GDM1 (cell line): ENCODE results near the gene SAMD1.

Source experiments
- DNase-seq: peaks from one replicate; lab custom pipeline; 2025; lab: John Stamatoyannopoulos, UW

The SAMD1 gene

DNA sequence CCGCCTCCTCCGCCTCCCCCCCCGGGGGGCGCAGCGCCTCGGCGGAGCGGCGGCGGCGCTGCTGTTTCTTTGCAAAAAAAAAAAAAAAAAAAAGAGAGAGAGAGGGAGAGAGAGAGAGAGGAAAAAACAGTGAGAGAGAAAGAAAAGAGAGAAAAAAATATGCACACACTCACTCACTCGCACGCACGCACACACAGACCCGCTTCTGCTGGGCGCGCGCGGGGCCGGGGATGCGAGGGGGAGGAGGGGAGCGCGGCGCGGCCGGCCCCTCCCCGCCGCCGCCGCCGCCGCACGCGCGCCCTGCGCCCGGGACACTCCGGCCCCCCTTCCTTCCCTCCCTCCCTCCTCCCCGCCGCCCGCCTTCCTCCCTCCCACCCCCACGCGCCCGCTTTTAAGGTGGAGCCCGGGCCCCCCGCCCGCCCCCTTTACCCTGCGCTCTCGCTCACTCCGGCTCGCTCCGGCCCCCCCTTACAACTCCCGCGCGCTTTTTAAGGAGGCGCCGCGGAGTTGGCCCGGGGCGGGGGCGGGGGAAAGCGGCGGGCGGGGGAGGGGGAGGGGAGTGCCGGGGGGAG lies at the start of gene SAMD1:
SAMD1 (minus strand) TSS at position 243 of the 572 bp plus-strand sequence.
- peak; percentile 89 for DNase-seq

DNA sequence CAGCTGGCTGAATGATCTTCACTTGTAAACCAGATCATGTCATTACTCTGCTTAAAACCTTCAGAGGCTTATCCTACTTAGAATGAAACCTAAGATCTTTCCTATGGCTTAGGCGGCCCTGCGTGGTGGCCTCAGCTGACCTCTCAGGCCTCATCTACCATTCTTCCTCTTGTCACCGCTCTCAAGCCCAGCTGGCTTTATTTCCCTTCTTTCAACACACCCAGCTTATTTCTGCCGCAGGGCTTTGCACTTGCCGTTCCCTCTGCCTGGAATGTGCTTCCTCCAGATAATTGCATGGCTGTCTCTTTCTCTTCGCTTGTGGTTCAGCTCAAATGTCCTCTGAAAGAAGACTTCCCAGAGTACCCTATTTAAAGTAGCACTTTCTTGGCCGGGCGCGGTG lies 49.4 kb upstream of the SAMD1 start:
- DNase-seq, result no peak

DNA sequence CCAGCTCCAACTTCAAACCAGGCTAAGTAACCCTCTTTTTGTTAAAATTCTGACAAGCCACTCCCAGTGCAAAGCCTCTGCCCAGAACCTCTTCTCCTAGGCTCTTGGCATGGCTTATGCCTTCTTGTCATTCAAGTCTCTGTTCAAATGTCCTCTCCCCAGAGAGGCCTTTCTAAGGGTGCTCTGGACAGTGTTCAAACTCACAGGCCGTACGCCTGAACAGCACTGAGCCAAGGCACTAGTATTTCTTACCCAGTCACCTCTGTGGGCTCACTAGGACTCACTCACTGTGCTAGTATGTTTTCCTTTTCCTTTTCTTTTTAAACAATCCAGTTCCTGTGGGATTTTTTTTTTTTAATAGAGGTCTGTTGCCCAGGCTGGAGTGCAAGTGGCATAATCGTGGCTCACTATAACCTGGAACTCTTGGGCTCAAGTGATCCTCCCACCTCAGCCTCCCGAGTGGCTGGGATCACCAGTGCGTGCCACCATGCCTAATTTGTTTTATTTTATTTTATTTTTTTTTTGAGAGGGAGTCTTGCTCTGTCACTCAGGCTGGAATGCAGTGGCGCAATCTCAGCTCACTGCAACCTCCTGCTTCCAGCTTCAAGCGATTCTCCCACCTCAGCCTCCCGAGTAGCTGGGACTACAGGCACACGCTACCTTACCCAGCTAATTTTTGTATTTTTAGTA lies 48.2 kb upstream of the SAMD1 start:
- no peak for DNase-seq

DNA sequence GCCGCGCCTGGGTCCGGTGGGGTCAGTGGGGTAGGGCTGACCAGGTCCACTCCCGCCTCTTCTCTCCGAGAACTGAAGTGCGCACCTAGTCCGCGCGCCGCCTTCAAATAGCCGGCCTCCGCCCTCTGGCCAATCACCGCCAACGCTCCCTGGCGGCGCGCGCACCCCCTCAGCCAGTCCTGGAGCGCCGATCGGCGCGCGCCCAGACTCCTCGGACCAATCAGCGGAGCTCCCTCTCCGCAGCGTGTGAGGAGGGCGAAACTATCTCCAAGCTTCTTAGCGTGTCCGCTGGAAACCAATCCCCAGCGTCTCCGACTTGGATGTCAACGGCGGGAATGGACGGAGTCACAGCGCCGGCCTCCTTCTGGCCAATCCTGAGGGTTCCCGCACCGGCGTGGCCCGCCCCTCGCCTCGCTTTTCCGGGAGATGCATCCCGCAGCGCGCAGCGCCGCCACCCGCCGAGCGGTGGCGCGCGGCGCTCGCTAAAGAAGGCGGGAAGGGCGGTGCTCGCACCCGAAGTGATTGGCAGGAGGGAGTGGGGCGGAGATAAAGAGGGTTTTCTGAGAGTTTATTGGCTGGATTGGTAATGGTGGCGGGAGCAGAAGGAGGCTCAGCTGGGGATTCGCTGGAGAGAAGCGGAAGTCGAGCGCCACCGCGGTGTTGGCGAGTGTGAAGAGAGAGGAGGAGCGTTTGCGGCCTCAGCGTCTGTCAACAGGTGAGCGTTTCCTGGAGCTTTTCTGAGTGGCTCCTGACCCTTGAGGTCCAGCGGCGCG lies 46.1 kb upstream of the SAMD1 start, which contains the start of gene ASF1B:
ASF1B (minus strand) TSS at position 81 of the 773 bp plus-strand sequence. CDS start 133 bp downstream, outside the sequence.
- DNase-seq, result peak; percentile 100

DNA sequence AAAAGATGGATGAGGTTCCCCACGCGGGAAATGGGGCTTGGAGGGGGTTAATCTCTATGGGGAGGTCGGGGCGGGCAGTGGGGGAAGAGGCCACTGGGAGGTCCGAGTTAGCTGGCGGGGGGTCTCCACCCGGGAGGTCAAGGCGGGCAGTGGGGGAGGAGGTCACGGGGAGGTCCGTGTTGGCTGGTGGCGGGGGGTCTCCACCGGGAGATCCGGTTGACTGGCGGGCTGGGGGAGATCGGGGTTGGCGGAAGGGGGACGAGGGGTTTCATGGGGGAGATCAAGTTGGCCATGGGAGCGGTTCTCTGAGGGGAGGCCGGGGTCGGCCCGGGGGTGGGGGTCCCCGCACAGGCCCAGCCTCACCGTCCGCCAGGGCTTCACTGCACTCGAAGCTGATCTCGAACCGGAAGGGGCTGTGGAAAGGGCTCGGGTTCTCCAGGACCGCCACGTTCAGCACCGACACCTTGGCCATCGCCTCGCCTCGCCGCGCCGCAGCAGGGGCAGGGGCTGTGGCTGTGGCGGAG lies 45.5 kb upstream of the SAMD1 start:
- DNase-seq, result no peak

DNA sequence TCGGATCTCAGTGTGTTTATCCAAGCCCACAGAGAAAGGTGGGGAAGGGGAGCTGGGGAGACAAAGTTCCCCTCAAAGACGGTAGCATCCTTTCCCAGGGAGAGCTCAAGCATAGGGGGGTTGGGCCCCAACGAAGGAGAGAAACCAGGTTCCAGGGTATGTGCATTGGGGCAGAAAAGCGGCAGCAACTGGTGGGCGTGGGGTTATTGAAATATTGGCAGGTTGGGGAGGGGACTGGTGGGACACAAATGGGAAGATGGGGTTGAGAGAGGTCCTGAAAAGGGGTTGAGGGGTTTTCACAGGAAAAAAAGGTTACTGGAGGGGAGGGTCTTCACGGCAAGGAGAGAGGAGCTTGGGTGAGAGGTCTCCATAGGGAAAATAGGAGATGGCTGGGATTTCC lies 44.8 kb upstream of the SAMD1 start:
- no peak for DNase-seq

DNA sequence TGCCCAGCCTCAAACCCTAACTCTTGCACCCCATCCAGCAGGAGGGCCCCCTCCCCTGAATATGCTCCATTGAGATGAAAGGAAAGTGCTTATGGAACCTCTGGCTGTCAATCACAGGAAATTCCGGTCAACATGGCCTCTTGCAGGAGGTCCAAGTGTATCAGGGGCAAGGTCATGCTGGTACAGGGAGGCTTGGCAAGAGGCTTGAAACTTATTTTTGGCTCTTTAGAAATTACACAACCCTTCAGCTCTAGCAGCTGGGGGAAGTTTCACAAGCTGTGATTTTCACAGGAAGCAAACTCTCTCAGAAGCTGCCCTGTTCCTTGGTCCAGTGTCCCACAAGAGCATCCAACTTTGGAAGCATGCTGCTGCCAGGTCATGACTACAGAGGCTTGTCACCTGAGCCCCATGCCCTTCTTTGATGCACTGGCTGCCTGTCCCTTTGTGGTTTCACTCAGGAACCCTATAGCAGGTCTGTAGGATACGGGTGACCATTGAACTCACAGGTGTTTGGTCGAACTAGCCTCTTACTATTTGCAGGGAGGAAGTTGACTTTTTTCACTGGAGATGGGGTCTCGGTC lies 37.5 kb upstream of the SAMD1 start:
- no peak for DNase-seq

DNA sequence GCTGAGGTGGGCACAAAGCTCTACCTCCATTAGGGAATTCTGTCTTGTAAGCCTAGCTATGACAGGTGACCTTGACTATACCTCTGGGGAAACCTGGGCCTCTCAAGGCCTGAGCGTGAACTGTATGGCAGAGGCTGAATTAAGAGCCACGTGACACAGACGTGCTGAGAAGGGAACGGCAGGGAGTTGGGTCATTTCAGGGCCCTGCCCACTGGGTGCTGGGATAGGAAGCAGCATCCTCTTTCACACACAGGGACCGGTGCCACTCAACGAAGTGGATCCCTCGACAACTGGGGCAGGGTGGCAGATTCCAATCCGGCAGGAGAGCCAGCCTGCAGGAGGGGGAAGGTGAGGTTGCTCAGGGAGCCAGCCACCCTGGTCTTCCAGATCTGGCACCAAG lies 36.6 kb upstream of the SAMD1 start:
- no peak for DNase-seq

DNA sequence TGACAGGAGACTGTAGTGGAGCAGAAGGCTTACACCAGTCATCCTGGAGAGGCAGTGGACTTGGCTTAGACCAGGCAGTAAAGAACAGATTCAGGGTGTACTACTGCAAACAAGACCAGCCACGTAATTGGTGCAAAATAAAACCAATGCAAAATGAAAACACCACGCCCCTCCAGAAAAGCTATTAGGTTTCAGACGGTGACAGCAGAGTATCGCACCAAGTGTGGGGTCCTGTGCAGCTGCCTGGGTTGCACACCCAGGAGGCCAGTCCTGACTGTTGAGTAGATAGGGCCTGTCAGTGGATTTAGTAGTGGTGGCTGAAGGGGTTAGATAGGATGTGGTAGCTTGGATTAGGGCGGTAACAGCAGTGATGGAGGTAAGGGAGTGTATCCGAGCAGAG lies 32.4 kb upstream of the SAMD1 start:
- no peak for DNase-seq

DNA sequence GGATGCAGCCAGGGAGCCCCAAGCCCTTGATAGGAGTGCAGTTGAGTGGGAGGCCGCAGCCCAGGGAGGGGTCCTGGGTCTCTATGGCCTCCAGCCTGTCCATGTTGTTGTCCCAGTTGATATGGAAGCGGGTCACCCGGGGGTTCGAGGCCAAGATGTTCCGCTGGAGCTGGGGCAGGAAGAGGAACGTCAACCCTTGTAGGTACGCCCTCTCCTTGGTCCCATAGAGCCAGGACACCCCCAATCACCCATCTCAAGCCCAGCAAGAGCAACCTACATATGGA lies 29.9 kb upstream of the SAMD1 start:
- DNase-seq, result no peak

DNA sequence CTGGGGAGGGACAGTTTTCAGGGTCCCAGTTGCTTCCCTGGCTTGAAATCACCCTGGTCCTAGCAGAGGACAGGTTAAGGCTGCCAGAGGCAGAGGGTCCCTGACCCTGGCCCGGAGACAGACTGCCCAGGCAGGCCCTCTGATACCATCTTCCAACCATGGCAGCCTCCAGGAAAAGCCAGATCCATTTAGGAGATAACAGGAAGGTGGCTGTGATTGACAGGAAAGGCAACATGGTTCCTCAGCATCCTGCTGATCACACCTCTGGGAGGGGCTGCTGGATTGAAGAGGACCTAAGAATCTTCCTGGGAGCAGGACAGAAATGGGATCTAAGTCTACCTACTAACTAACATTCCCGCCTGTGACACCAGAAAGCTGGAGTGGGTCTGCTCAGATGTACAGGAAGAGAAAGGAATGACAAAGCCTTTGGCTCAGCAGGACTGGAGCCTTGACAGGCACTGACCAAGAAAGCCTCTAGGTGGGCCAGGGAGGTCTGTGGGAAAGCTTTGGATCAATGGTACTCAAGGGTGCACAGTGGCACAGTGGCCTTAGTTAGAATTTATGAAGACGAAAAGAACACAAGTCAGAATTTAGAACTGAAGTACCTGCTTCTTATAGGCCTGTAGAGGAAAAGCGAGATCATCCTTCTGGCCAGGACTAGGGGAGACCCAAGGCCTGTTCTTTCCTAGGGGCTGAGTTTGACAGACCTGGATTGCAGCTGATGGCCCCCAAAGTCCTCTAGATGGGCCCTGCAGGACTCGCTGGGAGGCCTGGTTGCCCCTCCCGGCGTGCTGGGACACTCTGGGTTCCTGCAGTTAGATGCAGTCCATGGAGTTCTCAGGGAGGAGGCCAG lies 29.3 kb upstream of the SAMD1 start:
- DNase-seq, result no peak

DNA sequence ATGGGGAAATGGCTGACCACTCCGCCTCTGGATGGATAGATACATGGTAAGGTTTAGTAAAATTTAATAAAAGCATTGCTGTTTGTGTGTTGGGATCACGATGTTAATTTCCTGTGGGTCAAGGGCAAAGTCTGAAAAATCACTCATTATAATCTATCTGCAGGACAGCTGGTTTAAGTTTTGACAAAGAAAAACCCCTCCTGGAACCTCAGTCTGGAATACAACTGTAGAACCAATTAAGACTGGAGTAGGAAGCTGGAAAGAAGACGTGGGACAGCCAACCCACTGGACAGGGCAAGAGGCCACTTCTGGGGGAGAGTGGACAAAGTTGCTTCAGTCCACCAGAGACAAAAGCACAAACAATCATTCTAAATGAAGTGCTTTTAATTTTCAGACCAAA lies 28.6 kb upstream of the SAMD1 start:
- DNase-seq, result no peak

DNA sequence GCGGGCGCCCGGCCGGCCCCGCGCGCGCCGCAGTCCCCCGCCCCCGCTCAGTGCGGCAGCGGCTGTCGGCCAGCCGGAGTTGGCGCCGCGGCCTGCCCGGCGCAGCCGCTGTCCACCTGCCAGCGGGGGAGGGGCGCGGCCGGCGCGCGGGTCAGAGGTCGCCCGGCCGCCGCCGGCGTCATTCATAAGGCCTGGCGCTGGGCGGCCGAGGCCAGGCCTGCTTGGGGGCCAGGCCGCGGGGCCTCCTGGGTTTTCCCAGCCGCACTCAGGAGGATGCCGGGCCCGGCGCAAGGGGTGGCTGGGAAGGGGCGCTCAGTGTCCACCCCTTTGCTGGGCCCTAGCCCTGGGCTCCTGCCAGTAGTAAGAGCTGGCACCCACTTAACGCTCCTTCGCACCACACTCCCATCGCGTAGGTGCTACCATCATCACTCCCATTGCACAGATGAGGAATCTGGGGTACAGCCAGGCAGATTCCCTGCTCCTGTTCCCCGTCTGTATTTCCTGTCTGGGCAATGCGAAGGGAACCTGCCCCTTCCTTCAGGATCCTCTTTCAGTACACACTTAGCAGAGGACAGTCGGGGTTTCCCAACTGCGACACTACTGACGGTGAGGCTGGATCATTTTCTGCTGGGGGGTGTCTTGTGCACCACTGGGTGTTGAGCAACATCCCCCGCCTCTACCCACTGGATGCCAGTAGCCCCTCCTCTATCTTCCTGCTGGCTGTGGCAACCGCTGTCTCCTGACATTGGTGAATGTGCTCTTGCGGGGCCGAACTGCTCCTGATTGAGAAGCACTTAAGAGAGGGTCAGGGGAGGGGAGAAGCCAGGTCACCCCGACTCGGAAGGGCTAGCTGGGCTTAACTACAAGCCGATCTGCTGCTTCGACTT lies 27.9 kb upstream of the SAMD1 start:
- peak; percentile 38 for DNase-seq

DNA sequence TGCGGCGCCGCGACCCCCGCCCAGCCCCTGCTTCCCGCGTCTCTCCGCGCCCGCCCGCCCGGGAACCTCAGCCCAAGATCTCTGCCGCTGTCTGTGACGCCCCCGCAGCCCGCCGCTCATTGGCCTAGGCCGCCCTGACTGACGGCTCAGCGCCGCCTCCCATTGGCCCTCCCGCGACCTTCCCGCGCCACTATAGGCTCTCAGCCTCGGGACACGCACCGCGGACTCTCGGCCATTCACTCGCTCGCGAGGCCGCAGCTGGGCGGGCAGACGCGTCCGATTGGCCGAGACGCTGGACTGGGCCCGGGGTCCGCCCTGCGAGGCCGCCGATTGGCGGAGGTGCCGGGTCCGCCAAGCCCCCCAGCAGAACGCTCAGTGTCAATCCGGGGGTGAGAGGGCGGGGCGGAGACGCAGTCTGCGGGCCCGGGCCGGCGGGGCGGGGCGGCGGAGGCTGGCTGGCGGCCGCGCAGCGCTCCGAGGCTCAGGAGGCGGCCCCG lies 27.2 kb upstream of the SAMD1 start, which contains the start of gene PRKACA:
PRKACA (minus strand) TSS at position 95 of the 497 bp plus-strand sequence. CDS start 215 bp downstream, outside the sequence.
- DNase-seq, result peak; percentile 99

DNA sequence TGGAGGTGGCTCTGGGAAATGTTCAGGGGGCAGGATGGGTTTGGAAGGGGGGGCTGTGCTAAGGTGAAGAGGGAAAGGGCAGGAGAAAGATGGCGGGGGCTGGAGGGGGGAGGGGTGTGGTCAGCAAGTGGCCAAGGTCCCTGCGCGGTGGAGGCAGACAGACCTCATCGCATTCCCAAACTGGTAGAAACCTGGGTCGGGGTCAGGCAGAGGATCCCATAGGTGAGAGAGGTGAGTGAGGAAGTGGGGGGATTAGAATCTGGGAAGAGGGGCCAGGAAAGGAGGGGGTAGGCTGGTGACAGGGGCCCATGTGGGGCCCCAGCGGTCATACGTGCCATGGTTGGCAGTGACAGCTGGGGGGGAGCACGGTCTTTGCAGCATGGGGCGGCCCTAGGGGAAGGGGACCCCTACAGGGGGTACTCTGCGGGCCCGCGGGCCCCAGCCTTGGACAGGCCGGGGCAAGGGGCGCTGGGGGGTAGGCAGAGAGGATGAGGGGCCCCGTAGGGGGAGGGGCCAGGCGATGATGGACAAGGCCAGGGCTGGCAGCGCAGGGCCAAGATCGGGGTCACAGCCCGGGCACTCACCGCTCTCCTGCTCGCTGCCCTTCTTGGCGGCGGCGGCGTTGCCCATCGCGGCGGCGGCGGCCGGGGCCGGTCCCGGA lies 26.5 kb upstream of the SAMD1 start:
- DNase-seq, result no peak

DNA sequence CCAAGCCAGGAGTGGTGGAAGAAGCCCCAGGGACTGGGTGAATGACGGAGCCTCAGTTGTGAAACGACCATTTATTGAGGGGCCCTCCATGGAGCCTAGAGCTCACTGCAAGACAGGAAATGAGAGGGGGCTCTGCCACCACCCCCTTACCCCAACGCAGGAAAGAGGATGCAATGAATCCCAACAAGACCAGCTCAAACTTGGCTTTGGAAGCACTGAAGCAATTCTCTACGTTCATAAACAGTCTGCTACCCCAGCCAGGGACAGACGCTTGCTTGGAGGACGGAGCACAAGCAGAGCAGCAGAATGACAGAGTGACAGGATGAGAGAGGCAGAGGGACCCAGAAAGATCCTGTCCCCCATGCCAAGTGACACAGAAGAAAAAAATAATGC lies 26.0 kb upstream of the SAMD1 start:
- DNase-seq, result no peak

DNA sequence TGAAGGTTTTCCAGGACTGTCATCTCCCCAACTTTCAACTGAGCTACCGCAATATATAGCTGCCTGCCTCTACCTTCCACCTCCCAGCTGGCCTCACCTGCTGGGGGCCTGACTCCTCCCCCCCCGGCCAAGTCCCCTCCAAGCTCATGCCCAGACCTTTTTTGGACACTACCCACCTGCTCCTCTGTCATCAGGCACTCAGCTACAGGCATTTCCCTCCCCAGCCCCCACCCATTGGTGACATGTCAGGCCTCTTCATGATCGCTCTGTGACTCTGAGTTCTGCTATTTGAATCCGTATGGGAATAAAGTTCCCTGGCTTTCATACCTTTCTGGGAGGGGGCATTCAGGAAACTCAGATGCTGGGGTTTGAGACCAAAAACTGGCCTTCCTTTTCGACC lies 25.2 kb upstream of the SAMD1 start:
- DNase-seq, result no peak

DNA sequence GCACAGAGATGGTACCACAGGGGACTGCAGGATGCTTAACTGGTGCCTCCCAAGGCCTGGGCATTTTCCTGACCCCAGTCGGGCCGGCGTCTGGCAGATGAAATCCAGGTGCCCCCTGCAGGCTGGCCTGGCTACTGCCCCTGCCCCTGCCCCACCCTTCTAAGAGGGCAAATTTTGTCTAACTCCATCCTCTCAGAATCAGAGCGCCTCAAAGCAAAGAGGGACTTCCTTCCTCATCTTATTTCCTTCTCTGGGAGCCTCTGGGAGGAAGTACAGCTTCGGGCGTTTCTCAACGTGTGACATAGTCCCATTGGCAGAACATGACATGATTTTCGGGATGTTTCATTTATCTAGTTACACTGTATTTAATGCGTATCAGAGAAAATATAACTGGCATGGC lies 24.3 kb upstream of the SAMD1 start:
- DNase-seq, result peak; percentile 49

DNA sequence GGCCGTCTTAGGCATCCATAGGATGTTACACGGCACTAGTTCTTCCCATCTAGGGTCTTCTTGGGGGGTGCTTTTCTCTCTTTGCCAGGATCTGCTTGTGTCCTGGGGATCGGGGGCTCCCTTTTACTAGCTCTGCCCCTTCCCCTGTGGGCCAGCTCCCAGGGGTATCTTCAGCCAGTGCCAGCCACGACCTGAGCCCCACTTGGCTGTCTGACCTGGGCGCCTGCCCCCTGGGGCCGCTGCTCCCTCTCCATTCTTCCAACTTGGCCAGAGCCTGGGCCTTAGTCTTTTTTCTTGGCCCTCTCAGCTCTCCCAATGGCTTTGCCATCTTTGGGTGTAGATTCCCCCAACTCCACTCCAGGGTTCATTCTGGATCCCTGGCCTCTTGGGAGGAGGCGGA lies 23.9 kb upstream of the SAMD1 start:
- no peak for DNase-seq
